ENCODE results near the gene CBX6.
"Not testable (repeated sequence)": the region's sequence is repeated elsewhere in the genome, so short reads cannot be mapped to it uniquely, and the experiment has no call there.

CBX6 gene

DNA sequence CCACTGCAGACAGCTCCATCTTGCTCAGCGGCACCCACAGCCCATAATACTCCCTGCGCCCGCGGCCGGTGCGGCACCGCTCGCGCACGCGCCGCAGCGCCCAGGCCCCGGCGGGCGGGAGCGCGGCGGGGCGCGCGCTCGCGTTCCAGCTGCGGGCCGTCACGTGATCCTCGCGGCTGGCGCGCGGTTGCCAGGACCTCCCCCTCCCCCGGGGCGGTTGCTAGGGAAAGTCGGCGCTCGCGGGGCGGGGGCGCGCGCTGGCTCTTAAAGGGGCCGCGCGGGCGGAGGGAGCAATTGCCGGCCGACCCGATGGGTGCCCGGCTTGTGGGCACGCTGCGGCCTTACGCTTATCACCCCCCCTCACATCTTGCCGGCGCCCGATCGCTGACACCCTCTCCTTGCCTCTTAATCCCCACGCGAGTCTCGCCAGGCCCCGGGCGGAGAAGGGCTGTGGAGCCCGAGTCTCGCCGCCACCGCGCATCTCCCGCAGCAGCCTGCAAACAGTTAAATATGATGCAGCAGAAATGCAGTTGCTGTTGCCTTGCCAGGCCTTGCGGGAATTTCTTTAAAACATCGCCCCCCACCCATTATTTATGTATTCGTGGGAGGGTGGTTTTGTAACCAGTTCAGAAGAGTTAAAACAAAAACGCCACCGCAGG, at the start of gene CBX6:
Gene CBX6 (minus strand): TSS at position 45 of the 659 bp plus-strand sequence. CDS start 26 bp downstream, at position 19.
- peak; percentile 91 to 92 for DNase-seq (ENCODE audit: low read depth in 2 of 2)

GRCh38 chr22:38921806-38922205, 49.8 kb upstream of the CBX6 start:
- no peak for DNase-seq (ENCODE audit: low read depth in 2 of 2)

GRCh38 chr22:38921120-38921519, 49.1 kb upstream of the CBX6 start:
- DNase-seq (ENCODE audit: low read depth in 2 of 2): no peak

GRCh38 chr22:38919631-38920190, 47.7 kb upstream of the CBX6 start:
- DNase-seq (ENCODE audit: low read depth in 2 of 2): no peak

GRCh38 chr22:38911434-38911833, 39.4 kb upstream of the CBX6 start:
- no peak for DNase-seq (ENCODE audit: low read depth in 2 of 2)

- DNase-seq (ENCODE audit: low read depth in 2 of 2): no peak
Observed at GRCh38 chr22:38907767-38908166, 35.8 kb upstream of the CBX6 start.

- no peak for DNase-seq (ENCODE audit: low read depth in 2 of 2)
Observed at GRCh38 chr22:38906052-38906451, 34.0 kb upstream of the CBX6 start.

DNA sequence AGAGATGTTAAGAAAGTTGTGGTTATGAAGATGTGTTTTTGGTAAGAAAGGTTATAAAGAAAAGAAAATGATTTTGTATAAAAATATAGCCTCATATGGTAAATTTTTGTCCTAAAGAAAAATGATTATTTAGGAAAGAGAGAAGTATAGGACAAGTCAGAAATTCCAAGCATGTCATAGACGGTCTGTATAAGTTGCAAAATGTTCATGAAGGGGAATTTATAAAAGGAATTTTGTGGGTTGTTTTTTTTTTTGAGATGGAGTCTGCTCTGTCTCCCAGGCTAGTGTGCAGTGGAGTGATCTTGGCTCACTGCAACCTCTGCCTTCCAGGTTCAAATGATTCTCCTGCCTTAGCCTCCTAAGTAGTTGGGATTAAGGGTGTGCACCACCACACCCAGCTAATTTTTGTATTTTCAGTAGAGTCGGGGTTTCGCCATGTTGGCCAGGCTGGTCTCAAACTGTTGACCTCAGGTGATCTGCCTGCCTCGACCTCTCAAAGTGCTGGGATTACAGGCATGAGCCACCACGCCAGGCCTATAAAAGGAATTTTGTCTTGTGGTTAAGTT, 32.1 kb upstream of the CBX6 start:
- not testable (repeated sequence) for DNase-seq (ENCODE audit: low read depth in 2 of 2)

- no peak for DNase-seq (ENCODE audit: low read depth in 2 of 2)
Observed at GRCh38 chr22:38901111-38901641, 29.2 kb upstream of the CBX6 start.

DNA sequence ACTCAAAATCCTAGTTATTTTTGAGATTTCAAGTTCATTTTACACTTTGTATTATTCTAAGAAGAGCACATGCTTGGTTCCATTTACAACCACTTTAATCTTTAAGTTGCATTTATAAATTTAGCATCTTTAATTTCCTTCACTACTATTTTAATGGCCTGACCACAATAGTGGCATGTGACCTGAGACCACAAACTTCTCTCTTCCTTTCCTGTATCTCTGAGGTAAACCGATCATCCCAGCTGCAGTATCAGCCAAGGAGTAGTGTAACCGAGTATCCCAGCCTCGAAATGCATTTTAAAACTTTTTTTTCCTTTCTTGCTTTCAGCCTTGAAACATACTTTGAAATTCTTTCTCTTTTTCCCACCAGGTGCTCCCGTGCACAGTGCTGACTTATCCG, 28.7 kb upstream of the CBX6 start:
- DNase-seq (ENCODE audit: low read depth in 2 of 2): no peak

DNA sequence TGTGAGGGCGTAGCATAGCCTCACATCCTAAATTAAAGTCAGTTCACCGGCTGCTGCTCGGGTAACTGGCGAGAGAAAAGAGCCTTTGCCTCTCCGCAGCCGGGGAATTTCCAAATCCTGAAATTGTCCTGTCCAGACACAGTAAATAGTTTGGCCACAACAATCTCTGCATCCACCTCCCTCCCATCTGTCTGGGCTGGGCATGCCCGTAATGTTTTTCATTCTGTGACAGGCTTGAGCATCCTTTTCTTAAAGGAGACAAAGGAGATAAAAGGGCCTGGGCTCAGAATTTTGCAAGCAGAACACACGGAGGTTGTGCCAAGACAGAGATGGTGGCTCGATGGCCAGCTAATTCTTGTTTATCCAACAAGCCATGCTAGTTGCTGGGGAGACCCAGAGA, 19.2 kb upstream of the CBX6 start:
- DNase-seq (ENCODE audit: low read depth in 2 of 2): no peak

DNA sequence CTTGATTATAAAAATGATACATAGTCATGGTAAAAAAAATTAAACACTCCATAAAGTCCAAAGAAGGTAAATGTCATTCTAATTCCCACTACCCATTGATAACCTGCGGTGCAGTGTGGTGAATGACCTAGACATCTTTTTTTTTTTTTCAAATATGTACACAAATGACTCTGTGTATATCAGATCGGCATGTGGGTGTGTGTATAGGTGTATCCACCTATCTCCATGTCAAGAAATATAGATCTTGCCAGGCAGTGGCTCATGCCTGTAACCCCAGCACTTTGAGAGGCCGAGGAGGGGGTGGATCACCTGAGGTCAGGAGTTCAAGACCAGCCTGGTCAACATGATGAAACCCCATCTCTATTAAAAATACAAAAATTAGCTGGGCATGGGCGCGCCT, 18.4 kb upstream of the CBX6 start:
- no peak for DNase-seq (ENCODE audit: low read depth in 2 of 2)

DNA sequence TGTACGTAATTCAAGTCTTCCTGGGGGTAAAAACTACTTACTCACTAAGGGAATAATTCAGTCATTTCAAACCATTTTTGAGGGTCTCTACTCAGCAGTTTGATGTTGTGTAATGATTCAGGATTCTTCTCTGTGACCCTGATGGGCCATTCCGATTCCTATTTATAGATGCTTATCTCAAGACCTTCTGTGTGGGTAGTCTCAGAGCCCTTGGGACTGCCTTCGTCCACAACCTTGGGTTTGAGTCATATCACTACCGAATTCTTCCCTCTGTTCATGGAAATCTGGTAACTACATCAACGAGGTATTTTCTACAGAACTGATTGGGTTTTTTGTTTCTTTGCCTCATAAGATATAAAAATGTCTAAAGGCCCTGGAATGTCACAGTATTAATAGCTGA, 14.3 kb upstream of the CBX6 start:
- DNase-seq (ENCODE audit: low read depth in 2 of 2): no peak

GRCh38 chr22:38882972-38883622, 11.1 kb upstream of the CBX6 start:
- no peak for DNase-seq (ENCODE audit: low read depth in 2 of 2)

DNA sequence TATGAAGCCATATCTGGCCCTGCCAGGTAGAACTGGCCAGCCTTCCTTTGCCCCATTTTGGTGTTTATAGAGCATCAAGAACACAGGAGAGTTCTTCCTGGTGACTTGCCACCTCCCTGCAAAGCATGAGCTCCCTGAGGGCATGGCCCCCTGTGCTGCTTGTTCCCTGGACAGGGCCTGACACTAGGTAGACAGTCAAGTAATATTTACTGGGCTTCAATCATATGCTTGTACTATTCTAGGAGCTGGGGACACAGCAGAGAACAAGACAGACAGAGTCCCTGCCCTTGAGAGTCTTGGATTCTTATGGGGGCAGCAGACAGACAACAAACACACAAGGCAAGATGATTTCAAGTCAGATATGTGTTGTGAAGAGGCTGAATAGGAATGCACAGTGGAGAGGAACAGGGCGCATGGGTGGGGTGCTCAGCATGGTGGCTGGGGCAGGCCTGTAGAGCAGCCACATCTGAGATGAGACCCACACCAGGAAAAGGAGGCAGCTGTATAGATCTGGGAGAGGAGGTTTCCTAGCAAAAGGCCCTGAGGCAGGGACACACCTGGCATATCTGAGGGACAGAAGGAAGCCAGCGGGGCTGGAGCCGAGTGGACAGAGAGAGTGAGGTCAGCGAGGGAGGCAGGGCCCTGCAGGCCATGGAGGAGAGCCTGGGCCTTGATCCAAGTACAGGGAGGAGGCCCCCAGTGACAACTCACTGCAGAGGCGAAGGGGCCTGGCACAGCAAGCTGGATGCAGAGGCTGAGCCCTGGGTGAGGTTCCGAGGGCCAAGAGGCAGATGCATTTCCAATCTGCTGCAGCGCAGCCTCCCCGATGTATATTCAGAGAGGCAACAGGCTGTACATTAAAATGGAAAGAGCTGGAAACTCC, 10.2 kb upstream of the CBX6 start:
- no peak for DNase-seq (ENCODE audit: low read depth in 2 of 2)

DNA sequence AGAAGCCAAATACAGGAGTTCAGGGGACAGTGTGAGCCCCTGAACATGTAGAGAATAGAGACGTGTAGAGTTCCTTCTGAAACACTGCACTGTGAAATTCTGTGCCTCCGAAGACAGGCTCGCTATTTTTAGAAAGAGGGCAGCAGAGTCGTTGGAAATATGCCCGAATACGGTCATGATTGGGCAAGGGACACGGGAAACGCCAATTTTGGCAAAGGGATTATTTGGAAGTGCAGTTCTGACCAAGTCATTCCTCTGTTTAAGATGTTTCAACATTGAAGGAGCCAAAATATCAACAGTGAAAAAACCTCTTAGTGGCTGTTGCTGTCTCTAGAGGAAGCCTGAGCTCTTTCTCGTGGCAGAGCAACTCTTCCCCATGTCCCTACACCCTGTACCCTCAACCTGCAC, 9.5 kb upstream of the CBX6 start:
- no peak for DNase-seq (ENCODE audit: low read depth in 2 of 2)

DNA sequence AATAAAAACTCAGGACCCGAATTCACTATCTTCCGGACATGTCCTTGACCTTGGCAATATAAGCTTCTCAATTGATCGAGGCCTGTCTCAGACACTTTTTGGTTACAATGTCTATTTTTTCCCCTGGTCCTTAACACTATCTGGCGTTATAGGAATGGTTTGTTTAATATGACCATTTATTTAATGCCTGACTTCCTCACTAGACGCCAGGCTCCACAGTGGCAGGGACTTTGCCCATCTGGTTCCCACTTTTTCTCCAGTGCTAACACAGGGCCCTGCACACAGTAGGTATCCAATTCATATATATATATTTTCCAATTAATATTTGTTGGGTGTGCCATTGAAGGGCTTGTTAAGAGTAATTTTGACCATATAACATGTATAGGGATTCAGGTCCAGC, 7.9 kb upstream of the CBX6 start:
- no peak for DNase-seq (ENCODE audit: low read depth in 2 of 2)

GRCh38 chr22:38879108-38879729, 7.2 kb upstream of the CBX6 start:
- no peak for DNase-seq (ENCODE audit: low read depth in 2 of 2)

DNA sequence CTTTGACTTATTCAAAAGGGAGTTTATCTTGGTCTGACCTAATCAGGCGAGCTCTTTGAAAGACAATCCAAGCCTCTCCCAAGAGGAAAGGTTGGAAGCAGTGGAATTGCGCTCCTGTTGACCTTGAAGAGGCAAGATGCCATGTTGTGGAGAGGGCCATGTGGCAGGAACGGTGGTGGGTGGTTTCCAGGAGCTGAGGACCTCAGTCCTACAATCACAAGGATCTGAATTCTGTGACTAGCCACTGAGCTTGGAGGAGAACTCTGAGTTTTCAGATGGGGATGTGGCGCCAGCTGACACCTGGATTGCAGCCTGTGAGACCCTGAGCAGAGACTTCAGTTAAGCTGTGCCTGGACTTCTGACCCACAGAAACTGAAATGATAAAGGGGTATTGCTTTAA, 6.0 kb upstream of the CBX6 start:
- DNase-seq (ENCODE audit: low read depth in 2 of 2): no peak

DNA sequence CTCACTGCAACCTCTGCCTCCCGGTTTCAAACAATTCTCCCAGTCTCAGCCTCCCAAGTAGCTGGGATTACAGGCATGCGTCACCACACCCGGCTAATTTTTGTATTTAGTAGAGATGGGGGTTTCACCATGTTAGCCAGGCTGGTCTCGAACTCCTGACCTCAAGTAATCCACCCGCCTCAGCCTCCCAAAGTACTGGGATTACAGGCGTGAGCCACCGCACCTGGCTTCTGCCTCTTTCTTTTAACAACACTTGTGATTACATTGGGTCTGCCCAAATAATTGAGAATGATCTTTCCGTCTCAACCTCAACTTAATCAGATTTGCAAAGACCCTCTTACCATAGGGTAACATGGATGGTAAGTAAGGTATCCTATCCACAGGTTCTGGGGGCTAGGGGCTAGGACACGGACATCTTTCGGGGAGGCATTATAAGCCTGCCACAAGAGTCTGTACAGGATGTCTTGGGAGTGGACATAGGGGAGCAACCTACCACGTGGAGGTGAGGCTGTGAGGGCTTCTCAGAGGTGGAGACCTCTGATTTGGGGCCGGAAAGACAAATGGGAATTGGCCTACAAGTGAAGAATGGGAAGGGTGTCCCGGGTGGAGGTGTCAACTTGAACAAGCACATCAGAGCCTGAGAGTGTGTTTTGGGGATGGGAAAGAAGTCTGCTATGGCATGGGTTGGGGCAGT, 2.7 kb upstream of the CBX6 start:
- DNase-seq (ENCODE audit: low read depth in 2 of 2): no peak

Data from stimulated activated CD4-positive, alpha-beta T cell treated with anti-CD3 and anti-CD28 coated beads, Interleukin-1b, Interleukin-23, amount 100 ng/mL, for 1 hour (primary cell).